GM21381 (cell line): ENCODE measurements around the gene SCN8A.
"Not testable (repeated sequence)": the region's sequence is repeated elsewhere in the genome, so short reads cannot be mapped to it uniquely, and the experiment has no call there.

ENCODE experiments used
- ATAC-seq: cut with Tn5 transposase; IDR thresholded peaks from one replicate; pipeline ENCODE4 v1.9.1; 2021; ENCODE audit warnings: mild to moderate bottlenecking, moderate library complexity; ENCODE audit not compliant: unreplicated experiment

The SCN8A gene

GRCh38 chr12:51591016-51591901, at the start of gene SCN8A:
Gene SCN8A (plus strand): TSS chr12:51591233. CDS start chr12:51662818, 71,585 bp downstream.
- no peak for ATAC-seq

DNA sequence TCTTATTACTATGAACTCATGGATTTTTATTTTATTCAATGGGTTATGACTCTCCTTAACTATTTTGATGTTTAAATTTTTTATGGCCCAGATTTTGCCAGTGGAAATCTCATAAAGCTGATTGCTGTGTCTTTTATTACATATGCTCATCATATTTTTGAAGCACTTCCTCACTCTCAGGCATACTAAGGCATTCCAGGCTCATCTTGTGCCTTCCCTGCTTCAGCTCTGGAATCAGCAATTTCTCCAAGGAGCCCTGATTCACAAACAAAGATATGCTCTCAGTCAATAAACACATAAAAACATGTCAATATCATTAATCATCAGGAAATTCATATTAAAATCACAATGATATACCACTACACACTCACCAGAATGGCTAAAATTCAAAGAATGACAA, 44.9 kb upstream of the SCN8A start:
- ATAC-seq = no peak

DNA sequence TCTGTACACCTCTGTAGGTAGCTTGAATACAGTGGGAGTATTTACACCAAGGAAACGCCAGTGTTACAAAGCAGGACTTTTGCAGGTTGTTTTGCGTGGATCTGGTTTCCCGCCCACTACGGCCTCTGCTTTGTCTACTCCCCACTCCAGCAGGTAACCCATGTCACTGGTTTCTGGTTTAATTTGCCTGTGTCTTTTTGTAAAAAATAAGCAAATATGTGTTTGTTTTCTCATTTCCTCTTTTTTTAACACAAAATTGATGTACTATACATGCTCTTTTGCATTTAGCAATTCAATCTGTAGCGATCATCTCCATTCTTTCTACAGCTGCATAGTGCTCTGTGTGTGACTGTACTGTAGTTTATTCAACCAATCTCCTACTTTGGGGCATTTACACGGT, 43.4 kb upstream of the SCN8A start:
- no peak for ATAC-seq

DNA sequence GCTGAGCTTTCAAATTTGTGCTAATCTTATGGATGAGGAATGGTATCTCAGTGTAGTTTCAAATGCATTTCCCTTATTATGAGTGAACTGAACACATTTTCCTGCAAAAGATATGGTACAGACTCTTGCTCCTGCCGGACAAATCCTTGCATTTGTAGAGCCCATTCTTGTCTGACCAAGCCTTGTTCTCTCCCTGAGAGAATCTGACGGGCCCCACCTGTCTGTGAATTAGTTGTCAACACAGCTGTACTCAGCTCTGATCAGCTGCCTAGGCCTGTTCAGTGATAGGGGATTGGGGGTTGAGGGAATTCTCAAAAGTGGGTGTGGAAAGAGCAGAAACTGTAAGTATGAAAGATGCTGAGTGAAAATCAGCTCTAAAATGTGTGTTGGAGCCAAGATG, 42.8 kb upstream of the SCN8A start:
- ATAC-seq = no peak

- ATAC-seq = no peak
These were observed 41.4 kb upstream of the SCN8A start for GRCh38 chr12:51549637-51550036.

- not testable (repeated sequence) for ATAC-seq
These were observed 22.6 kb upstream of the SCN8A start for GRCh38 chr12:51568271-51569032.

- no peak for ATAC-seq
These were observed 11.6 kb upstream of the SCN8A start for GRCh38 chr12:51579321-51579850.

DNA sequence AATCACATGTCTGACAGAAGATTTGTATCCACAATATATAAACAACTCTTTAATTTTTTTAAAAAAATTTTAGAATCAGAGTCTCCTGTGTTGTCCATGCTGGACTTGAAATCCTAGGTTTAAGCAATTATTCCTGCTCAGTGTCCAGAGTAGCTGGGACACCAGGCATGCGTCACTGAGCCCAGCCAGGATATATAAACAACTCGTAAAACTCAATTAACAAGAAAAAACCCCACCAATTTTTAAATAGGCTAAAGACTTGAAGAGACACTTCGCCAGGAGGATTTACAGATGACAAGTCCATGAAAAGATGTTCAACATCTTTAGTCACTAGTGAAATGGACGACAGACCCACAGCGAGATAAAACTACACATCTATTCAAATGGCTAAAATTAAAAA, 2.0 kb upstream of the SCN8A start:
- ATAC-seq = no peak

GRCh38 chr12:51589557-51590176, 1.4 kb upstream of the SCN8A start:
- no peak for ATAC-seq

- no peak for ATAC-seq
These were observed 552 bp upstream of the SCN8A start for GRCh38 chr12:51590347-51591015.

- no peak for ATAC-seq
These were observed 1.1 kb downstream of the SCN8A start for GRCh38 chr12:51592034-51592705.

DNA sequence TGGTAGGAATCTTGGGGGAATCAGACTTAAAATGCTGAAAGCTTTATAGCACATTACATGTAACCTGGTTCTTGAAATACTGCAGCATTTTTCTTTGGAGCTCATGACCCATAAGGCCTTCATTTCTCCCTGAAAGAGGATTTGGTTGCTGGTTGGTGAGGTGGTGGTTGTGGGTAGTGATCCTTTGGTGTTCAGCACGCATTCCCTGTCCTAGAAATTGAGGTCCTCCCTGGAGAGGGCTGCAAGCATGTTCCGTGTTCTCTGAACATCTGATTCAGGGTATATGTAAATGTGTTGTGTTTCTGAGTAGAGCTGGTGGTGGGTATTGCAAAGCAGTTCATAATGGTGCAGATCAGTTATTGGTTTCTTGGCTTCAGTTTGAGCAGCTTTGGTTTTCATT, 2.0 kb downstream of the SCN8A start:
- ATAC-seq = no peak

GRCh38 chr12:51593539-51593938, 2.5 kb downstream of the SCN8A start:
- no peak for ATAC-seq

DNA sequence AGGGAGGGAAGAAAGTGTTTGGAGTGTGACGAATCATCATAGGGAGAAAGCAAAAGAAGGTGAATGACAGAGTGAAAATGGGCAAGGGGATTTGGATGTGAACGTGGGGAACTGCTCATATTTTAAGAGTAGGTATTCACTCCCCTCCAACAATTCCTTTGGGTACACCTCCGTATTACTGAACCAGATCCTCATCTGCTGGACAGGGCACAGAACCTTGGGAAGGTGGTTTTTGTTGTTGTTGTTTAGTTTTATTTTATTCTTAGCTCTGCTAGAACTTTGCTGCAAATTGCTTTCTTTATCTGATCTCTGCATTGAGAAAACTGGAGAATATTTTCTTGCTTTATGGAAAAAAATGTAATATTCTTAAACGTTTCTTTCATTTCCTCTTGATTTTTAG, 7.1 kb downstream of the SCN8A start:
- ATAC-seq = no peak

DNA sequence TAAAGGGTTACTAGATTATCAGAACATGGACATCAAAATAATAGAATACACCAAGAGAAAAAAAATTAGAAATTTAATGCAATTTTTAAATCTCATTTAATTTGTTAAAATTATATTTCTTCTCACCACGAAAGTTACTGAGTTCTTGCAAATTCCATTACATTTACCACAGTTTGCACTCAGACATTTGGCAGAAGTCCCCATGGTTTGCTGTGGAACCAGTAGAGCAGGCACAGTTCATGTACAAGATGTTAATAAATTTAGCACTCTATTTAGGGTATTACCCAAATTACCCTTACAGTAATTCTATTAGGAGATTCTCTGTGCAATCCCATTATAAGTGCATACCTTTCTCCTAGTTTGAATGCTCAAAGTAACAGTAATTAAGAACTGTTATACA, 9.7 kb downstream of the SCN8A start:
- ATAC-seq = no peak

- ATAC-seq = no peak
These were observed 10.2 kb downstream of the SCN8A start for GRCh38 chr12:51601241-51601640.

- ATAC-seq = not testable (repeated sequence)
These were observed 14.9 kb downstream of the SCN8A start for GRCh38 chr12:51605896-51606295.

GRCh38 chr12:51607197-51607596, 16.2 kb downstream of the SCN8A start:
- ATAC-seq = not testable (repeated sequence)

- ATAC-seq = no peak
These were observed 29.4 kb downstream of the SCN8A start for GRCh38 chr12:51620448-51620847.
